Measurements from ENCODE around the gene RTKN. TPM values are rescaled to one million over a fixed set of nuclear protein-coding genes. Genes with fewer than 3 reads are reported as not detected.

RTKN gene
- total and polyA plus RNA-seq, 9 of the 15 experiments (the other 6 are each of a cell fraction or from before 2014, with no cell fraction given): 0.14 to 6.9 (median 3.6) TPM

- TF ChIP-seq ZBTB11 (CRISPR knock-in tag; IDR thresholded peaks at IDR 0.05): peak in 1 of 3 experiments; percentile 71; a peak in 2 of 6 replicates
- TF ChIP-seq ZNF512 (tag; IDR thresholded peaks at IDR 0.05): no peak
- TF ChIP-seq POLR3A (IDR thresholded peaks at IDR 0.05; ENCODE audit: borderline replicate concordance, extremely low read depth, insufficient read depth, insufficient read length): no peak
- TF ChIP-seq ZKSCAN3 (CRISPR knock-in tag; IDR thresholded peaks at IDR 0.05): no peak
- TF ChIP-seq CBX2 (IDR thresholded peaks at IDR 0.05; ENCODE audit: insufficient read depth, low read length, poor library complexity, severe bottlenecking): no peak
- TF ChIP-seq AFF4 (CRISPR knock-in tag; IDR thresholded peaks at IDR 0.05): no peak
- peak; percentile 79 for TF ChIP-seq ETS1 (conservative IDR thresholded peaks at IDR 0.05; ENCODE audit: control insufficient read depth, low read depth, low read length)
- TF ChIP-seq ZNF76 (CRISPR knock-in tag; IDR thresholded peaks at IDR 0.05; ENCODE audit: borderline replicate concordance): no peak
- peak; percentile 90 for TF ChIP-seq SAFB (IDR thresholded peaks at IDR 0.05; ENCODE audit: borderline replicate concordance, low read depth, low read length)
- 0 out of 2 replicates have a peak, but pooled peaks have one; percentile 25 for TF ChIP-seq RB1 (IDR thresholded peaks at IDR 0.05; ENCODE audit: low read depth)
- no peak for TF ChIP-seq SFPQ (IDR thresholded peaks at IDR 0.05; ENCODE audit: low read depth, low read length)
- no peak for TF ChIP-seq NFIX (CRISPR knock-in tag; IDR thresholded peaks at IDR 0.05; ENCODE audit: low read depth)
Observed at GRCh38 chr2:74440378-74441169, 1.2 kb downstream of the RTKN start (continued).

All from K562 (cell line).